HG02970 (cell line): ENCODE data around the gene SLC39A11.
"Not testable (repeated sequence)": the region's sequence is repeated elsewhere in the genome, so short reads cannot be mapped to it uniquely, and the experiment has no call there.

ENCODE experiments used
- ATAC-seq: cut with Tn5 transposase; IDR thresholded peaks from one replicate; pipeline ENCODE4 v1.9.1; 2021; ENCODE audit warnings: mild to moderate bottlenecking, moderate library complexity, moderate number of reproducible peaks; ENCODE audit not compliant: unreplicated experiment, low FRiP score

Gene SLC39A11

GRCh38 chr17:72646176-72646575 lies 446.3 kb downstream of the SLC39A11 start:
- ATAC-seq = no peak

GRCh38 chr17:72644492-72644891 lies 448.0 kb downstream of the SLC39A11 start:
- no peak for ATAC-seq

- ATAC-seq = no peak
These were observed 448.8 kb downstream of the SLC39A11 start for GRCh38 chr17:72643575-72644216.

- no peak for ATAC-seq
These were observed 449.8 kb downstream of the SLC39A11 start for GRCh38 chr17:72642720-72643119.

- no peak for ATAC-seq
These were observed 451.9 kb downstream of the SLC39A11 start for GRCh38 chr17:72640415-72641165.

GRCh38 chr17:72639711-72640110 lies 452.8 kb downstream of the SLC39A11 start:
- no peak for ATAC-seq

GRCh38 chr17:72638932-72639331 lies 453.6 kb downstream of the SLC39A11 start:
- not testable (repeated sequence) for ATAC-seq

- no peak for ATAC-seq
These were observed 457.4 kb downstream of the SLC39A11 start for GRCh38 chr17:72635034-72635635.

- no peak for ATAC-seq
These were observed 457.9 kb downstream of the SLC39A11 start for GRCh38 chr17:72634621-72635020.

- ATAC-seq = no peak
These were observed 460.4 kb downstream of the SLC39A11 start for GRCh38 chr17:72631949-72632684.

- ATAC-seq = no peak
These were observed 460.9 kb downstream of the SLC39A11 start for GRCh38 chr17:72631568-72631948.

- ATAC-seq = no peak
These were observed 467.8 kb downstream of the SLC39A11 start for GRCh38 chr17:72624652-72625051.

GRCh38 chr17:72624226-72624625 lies 468.3 kb downstream of the SLC39A11 start:
- ATAC-seq = no peak

GRCh38 chr17:72622661-72623433 lies 469.6 kb downstream of the SLC39A11 start:
- no peak for ATAC-seq

GRCh38 chr17:72619976-72620650 lies 472.4 kb downstream of the SLC39A11 start:
- no peak for ATAC-seq

GRCh38 chr17:72618001-72618509 lies 474.4 kb downstream of the SLC39A11 start:
- peak; percentile 59 for ATAC-seq

GRCh38 chr17:72617557-72617956 lies 474.9 kb downstream of the SLC39A11 start:
- ATAC-seq = no peak

GRCh38 chr17:72616447-72616846 lies 476.0 kb downstream of the SLC39A11 start:
- ATAC-seq = no peak

- ATAC-seq = no peak
These were observed 476.9 kb downstream of the SLC39A11 start for GRCh38 chr17:72615627-72615991.
